PC-3 (cell line): ENCODE measurements around the gene PHF12.

Experiments
- CTCF ChIP-seq: fragments of 300-600 bp; sonication (generic); conservative IDR thresholded peaks from 2 replicates; pipeline ENCODE4 v1.5.1; 2017; ENCODE audit warnings: antibody characterized with exemption, low read depth, mild to moderate bottlenecking, low read length
- EZH2 ChIP-seq: fragments of 300-600 bp; sonication (generic); IDR thresholded peaks from one replicate; pipeline ENCODE4 v1.6.1; 2017; ENCODE audit warnings: antibody characterized with exemption, mild to moderate bottlenecking, low read length; ENCODE audit not compliant: unreplicated experiment

GRCh38 chr17:28881533-28882056 lies 69.7 kb downstream of the PHF12 start:
- TF ChIP-seq CTCF = no peak
- no peak for TF ChIP-seq EZH2
